RWPE2 (cell line): ENCODE results near the gene PACSIN2.

ENCODE experiments used
- ATAC-seq: fragments of 200-7000 bp; cut with Tn5 transposase; 3 replicates; pipeline ENCODE4 v1.9.1; 2021; ENCODE audit warnings: low read depth
- DNase-seq: peaks from one replicate; pipeline ENCODE4 v3.0.0-alpha.2; 2020; ENCODE audit warnings: low spot score
- H3K27ac ChIP-seq: fragments of 450-650 bp; 2 replicates; pipeline ENCODE4 v1.5.1; 2017; ENCODE audit warnings: mild to moderate bottlenecking; ENCODE audit not compliant: poor library complexity, severe bottlenecking
- H3K27me3 ChIP-seq: fragments of 250-450 bp; sonication (Bioruptor Pico); 2 replicates; pipeline ENCODE4 v1.5.1; 2021; ENCODE audit warnings: mild to moderate bottlenecking, moderate library complexity; ENCODE audit not compliant: insufficient read depth, poor library complexity, severe bottlenecking
- H3K36me3 ChIP-seq: fragments of 250-450 bp; sonication (Bioruptor Pico); 2 replicates; pipeline ENCODE4 v1.5.1; 2020; ENCODE audit warnings: low read depth, mild to moderate bottlenecking, moderate library complexity
- H3K4me1 ChIP-seq: fragments of 250-450 bp; sonication (Bioruptor Pico); 2 replicates; pipeline ENCODE4 v1.5.1; 2021; ENCODE audit warnings: mild to moderate bottlenecking, moderate library complexity; ENCODE audit not compliant: insufficient read depth, poor library complexity, severe bottlenecking
- H3K4me3 ChIP-seq: fragments of 250-450 bp; sonication (Bioruptor Pico); 2 replicates; pipeline ENCODE4 v1.5.1; 2021; ENCODE audit warnings: mild to moderate bottlenecking, moderate library complexity; ENCODE audit not compliant: severe bottlenecking
- H3K9me3 ChIP-seq: fragments of 250-450 bp; sonication (Bioruptor Pico); 2 replicates; pipeline ENCODE4 v1.5.1; 2021; ENCODE audit warnings: mild to moderate bottlenecking, moderate library complexity; ENCODE audit not compliant: severe bottlenecking
- TF ChIP-seq, protein P1 (sequence below): fragments of 450-650 bp; IDR thresholded peaks from one replicate; pipeline ENCODE4 v1.5.1; 2017; ENCODE audit warnings: mild to moderate bottlenecking, moderate library complexity; ENCODE audit not compliant: poor library complexity, severe bottlenecking

The PACSIN2 gene

DNA sequence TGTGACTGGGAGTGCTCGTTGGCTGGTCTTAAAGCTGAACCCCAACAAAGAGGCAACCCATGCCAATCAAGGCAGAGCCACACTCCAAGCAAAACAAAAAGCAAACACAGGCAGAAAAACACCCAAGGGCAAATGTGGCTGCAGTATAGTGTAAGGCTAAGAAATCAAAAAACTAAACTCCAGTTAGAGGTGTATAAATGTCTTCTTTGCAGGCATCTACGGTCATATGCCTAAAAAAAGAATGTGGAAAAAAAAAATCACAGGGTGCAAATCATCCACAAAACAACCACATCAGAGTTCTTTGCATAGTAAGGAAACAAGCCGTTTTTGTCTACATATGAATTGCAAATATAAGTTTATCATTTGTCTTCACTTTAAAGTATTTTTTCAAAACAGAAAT is 185.6 kb downstream of the PACSIN2 start:
- ATAC-seq = no peak
- H3K4me1 ChIP-seq = no peaks in the 10 kb centered on the region
- no peak overlapping the region for H3K4me3 ChIP-seq
- DNase-seq = no peak
- no peaks in the 10 kb centered on the region for H3K27me3 ChIP-seq
- H3K9me3 ChIP-seq = no peaks in the 10 kb centered on the region
- TF ChIP-seq, protein P1, sequence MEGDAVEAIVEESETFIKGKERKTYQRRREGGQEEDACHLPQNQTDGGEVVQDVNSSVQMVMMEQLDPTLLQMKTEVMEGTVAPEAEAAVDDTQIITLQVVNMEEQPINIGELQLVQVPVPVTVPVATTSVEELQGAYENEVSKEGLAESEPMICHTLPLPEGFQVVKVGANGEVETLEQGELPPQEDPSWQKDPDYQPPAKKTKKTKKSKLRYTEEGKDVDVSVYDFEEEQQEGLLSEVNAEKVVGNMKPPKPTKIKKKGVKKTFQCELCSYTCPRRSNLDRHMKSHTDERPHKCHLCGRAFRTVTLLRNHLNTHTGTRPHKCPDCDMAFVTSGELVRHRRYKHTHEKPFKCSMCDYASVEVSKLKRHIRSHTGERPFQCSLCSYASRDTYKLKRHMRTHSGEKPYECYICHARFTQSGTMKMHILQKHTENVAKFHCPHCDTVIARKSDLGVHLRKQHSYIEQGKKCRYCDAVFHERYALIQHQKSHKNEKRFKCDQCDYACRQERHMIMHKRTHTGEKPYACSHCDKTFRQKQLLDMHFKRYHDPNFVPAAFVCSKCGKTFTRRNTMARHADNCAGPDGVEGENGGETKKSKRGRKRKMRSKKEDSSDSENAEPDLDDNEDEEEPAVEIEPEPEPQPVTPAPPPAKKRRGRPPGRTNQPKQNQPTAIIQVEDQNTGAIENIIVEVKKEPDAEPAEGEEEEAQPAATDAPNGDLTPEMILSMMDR = no peak
- peaks cover 77% of the 10 kb centered on the region for H3K36me3 ChIP-seq
- H3K27ac ChIP-seq = no peak overlapping the region

DNA sequence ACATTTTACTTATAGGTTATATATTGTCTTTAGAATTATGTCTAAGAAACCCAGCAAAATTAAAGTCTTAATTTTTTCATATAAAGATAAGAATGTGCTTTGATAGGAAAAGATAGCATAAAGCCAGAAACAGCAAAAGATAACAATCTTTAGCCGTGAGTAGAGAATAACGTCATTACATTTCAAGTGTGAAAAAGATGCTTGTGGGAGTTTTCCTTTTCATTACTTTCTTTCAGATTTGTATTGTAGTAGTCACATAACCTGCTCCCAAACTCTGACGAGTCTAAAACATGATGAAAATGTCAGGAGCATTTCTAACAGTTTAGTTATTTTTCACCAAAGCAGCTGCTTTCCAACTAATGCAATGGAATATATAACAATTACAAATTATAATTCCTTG is 189.2 kb downstream of the PACSIN2 start:
- DNase-seq = no peak
- no peak overlapping the region for H3K27ac ChIP-seq
- H3K4me3 ChIP-seq = no peak overlapping the region
- H3K36me3 ChIP-seq = peaks cover 86% of the 10 kb centered on the region
- no peaks in the 10 kb centered on the region for H3K4me1 ChIP-seq
- H3K27me3 ChIP-seq = no peaks in the 10 kb centered on the region
- no peaks in the 10 kb centered on the region for H3K9me3 ChIP-seq
- TF ChIP-seq, protein P1 = no peak
- ATAC-seq = no peak

DNA sequence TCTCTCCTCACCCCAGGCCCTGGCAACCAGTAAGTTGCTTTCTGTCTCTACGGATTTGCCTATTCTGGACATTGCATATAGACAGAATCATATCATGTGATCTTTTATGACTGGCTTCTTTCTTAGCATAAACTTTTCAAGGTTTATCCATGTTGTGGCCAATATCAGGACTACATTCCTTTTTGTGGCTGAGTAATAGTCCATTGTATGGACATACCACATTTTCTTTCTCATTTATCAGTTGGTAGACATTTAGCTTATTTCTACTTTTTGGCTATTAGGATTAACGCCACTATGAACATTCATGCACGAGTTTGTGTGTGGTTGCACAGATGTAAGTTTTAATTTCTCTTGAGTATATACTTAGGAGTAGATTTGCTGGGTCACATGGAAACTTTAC is 193.6 kb downstream of the PACSIN2 start:
- H3K36me3 ChIP-seq = peaks cover 63% of the 10 kb centered on the region
- no peak for DNase-seq
- no peaks in the 10 kb centered on the region for H3K27me3 ChIP-seq
- no peaks in the 10 kb centered on the region for H3K9me3 ChIP-seq
- peaks cover 8% of the 10 kb centered on the region for H3K4me1 ChIP-seq
- no peak for ATAC-seq
- H3K27ac ChIP-seq = no peak overlapping the region
- TF ChIP-seq, protein P1 = no peak
- H3K4me3 ChIP-seq = no peak overlapping the region

DNA sequence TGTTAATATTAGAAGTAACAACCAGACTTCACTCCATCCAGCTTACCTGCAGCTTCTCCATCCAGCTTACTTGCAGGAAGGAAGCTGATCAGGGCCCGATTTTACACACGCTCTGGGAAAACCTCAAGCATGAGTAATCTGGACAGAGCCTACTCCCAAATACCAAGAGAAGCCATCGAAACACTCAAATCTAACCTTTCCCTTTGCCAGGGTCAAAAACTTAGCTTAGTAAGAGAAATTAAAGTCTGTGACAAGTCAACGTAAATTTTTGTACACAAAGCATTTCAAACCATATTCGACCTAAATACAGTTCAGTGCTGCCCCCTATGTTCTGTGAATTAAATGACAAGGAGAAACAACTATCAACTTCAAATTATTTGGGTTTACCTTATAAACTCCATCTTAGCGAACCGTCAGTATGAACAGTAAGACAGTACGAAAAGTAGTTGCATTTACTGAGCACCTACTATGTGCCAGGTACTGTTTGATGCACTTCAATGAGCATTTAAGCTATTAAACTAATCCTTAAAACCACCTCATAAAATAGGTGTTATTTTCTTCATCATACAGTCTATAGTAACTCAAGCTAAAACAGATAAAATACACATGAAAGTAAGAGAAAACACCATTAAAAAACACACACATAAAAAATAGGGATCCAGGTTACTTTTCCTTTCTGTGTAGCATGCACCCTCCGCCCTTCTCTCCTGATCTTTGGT is 194.7 kb downstream of the PACSIN2 start:
- Histone ChIP-seq H3K36me3 (peaks cover 66% of the 10 kb centered on the region), H3K9me3 (no peaks in the 10 kb centered on the region), H3K4me1 (peaks cover 8% of the 10 kb centered on the region), H3K27me3 (no peaks in the 10 kb centered on the region), H3K27ac (peak overlapping the region; percentile 17), H3K4me3 (no peak overlapping the region)
- ATAC-seq (peak; percentile 66; the same call in 2 of the 3 replicates), DNase-seq (no peak)
- TF ChIP-seq, protein P1 = peak; percentile 27
